HG03159 (cell line): ENCODE data around the gene PACRG.

ENCODE experiments used
- ATAC-seq: cut with Tn5 transposase; IDR thresholded peaks from one replicate; pipeline ENCODE4 v1.9.1; 2021; ENCODE audit warnings: mild to moderate bottlenecking, moderate library complexity; ENCODE audit not compliant: unreplicated experiment

The PACRG gene

DNA sequence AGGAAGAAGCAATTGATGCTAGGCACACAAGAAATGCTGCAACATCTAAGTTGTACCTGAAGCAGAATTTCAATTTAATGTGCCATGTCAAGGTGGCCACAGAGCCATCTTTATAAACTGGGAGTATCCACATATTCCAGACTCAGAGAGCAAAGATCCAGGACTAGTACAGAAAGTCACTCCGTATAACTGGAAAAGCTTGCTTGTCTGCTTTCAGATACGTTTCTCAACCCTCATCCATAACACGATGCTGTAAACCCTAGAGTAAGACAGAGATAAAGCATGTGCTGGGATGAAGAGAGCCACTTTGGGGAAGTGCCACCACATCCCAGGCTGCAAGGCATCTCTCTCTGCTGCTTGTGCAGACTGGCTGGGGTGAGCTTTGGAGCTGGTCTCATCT lies 134.7 kb downstream of the PACRG start:
- no peak for ATAC-seq

DNA sequence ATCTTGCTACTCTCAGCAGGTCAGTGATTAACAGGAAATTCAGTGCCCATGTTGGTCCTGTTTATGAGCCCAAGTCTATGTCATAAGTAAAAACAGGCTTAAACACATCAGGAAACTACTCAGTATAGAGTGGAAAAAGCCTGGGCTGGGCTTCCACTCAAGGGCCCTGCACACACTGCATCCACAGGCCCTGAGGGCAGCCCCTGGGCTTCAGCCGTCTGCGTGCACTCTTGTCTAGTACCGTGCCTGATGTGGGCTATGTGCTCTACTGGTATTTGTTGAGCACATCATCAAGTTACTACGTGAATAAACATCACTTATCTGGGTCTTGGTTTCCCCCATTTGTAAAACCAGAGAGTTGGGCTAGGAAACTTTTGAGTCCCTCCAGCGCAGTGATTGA lies 135.2 kb downstream of the PACRG start:
- ATAC-seq = no peak

DNA sequence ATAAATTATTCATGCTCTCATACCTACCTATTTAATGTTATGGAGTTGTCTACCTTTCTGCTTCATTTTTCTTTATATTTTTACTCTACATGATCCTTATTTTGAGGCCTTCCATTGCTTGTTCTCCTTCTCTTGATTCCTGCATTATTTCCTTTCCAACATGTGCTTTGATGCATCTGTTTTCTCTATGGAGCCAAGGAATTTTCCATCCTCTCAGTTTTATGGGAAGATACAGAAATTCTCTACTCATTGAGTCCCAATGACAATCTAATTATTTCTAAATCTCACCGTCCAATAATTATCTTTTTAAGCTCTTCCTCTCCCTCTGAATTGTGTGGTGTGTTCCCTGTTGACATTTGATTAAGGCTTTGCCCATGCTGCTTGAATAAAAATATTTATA lies 136.0 kb downstream of the PACRG start:
- ATAC-seq = no peak

- ATAC-seq = no peak
Measured at GRCh38 chr6:162864911-162865310, 137.1 kb downstream of the PACRG start.

- ATAC-seq = no peak
Measured at GRCh38 chr6:162866656-162867055, 138.9 kb downstream of the PACRG start.

- ATAC-seq = no peak
Measured at GRCh38 chr6:162868397-162868796, 140.6 kb downstream of the PACRG start.

GRCh38 chr6:162871966-162872365 lies 144.2 kb downstream of the PACRG start:
- no peak for ATAC-seq

DNA sequence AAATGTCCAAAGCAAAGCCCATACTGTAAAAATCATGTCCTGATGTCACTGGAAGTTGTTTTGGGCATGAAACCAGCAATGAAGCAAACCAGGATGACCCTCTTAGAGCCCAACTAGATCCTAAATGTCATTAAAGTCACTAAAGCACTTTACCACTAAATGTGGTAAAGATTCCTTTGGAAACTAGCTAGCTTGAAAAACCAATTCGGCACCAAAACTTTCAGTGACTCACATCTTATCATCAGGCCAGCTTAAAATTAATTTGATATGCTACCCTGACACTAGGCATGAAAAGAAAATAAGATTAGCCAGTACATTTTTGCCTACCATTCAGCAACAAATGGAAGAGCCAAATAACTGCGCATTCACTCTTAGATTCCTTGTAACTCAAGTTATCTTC lies 145.8 kb downstream of the PACRG start:
- ATAC-seq = no peak

DNA sequence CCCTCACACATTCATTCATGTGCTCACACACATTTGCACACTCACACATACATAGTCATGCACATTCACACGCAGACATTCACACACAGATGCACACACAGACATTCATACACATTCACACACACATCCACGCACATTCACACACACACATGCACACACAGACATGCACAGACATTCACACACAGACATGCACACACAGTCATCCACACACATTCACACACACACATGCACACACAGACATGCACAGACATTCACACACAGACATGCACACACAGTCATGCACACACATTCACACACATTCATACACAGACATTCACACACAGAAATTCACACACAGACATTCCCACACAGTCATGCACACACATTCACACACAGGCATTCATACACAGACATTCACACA lies 147.3 kb downstream of the PACRG start:
- ATAC-seq = no peak

DNA sequence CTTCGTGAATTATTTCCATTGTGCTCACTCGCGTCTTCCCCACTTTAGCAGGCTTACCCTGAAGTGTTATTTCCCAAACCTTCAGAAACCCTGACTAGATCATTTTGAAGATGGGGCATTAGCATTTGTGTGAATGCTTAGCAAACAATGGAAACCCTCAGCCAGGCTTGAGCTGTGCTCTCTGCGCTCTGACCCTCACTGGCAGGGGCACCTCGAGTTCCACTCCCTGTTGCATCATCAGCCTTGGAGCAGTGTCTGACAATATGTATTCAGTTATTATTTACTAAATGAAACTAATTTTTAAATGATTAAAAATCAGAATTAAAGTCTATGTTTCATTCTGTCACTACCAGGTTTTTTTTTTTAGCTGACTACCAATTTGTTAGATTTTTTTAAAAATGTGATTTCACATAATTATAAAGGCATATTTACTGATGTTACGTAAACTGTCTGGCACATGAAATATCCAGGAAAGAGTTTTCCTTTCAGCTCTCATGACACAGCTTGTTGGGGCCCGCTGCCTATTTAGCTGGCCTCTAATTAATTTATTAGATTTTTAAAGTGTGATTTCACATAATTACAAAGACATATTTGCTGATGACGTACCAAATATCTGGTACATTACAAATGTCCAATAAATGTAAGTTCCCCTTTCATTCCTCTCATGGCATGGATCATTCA lies 155.2 kb downstream of the PACRG start:
- ATAC-seq = no peak

GRCh38 chr6:162887981-162888689 lies 160.4 kb downstream of the PACRG start:
- ATAC-seq = no peak

GRCh38 chr6:162889303-162889702 lies 161.5 kb downstream of the PACRG start:
- no peak for ATAC-seq

- no peak for ATAC-seq
Measured at GRCh38 chr6:162898011-162898410, 170.2 kb downstream of the PACRG start.

DNA sequence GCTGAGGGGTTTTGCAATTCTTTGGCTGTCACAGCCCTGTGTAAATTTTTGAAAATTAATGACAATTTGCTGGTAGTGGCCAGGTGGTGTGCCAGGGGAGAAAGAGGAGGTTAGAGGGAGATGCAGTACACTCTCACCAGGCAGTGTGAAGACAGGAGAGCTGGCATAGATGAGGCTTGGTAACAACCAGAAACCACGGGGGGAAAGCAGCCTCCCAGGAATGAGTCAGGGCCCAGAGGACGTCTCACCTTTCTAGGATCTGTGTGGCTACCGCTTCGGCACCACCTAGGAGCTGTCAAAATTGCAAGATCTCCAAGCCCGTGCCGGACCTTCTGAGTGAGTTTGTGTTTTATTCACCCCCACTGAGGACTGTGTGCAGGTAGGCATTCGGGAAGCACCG lies 171.4 kb downstream of the PACRG start:
- no peak for ATAC-seq

DNA sequence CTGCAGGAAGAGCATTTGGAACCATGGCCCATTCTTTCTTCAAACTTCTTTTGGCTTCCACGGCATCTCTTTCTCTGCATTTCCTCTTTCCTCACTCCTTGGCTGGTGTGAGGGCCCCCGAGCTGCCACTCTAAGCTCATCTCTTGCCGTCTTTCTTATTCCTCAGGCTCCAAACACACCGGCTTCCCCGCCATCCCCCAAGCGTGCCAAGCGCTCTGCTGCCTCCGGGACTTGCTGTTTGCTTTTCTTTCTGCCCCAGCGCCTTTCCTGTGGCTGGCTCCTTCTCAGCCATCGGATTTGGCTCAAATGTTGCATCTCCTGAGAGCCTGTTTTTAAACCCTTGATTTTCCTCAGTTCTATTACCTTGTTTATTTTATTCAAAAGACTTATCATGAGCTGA lies 172.7 kb downstream of the PACRG start:
- no peak for ATAC-seq

- no peak for ATAC-seq
Measured at GRCh38 chr6:162904069-162904663, 176.4 kb downstream of the PACRG start.

GRCh38 chr6:162906479-162906878 lies 178.7 kb downstream of the PACRG start:
- no peak for ATAC-seq

GRCh38 chr6:162907876-162908481 lies 180.2 kb downstream of the PACRG start:
- ATAC-seq = no peak

DNA sequence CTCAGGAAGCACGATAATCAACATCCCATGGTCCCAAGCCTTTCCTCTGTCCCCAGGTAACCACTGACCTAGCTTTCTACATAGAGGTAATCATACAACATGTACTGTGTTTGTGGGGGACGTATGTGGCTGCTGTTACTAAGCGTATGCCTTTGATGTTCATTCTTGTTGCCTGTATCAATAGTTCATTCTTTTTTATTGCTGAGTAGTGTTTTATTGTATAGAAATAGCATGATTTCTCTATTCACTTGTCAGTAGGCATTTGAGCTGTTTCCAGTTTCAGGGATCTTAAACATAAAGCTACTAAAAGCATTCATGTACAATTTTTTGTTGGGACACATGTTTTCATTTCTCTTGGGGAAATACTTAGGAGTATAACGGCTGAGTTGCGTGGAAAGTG lies 185.4 kb downstream of the PACRG start:
- ATAC-seq = no peak

GRCh38 chr6:162917506-162917905 lies 189.7 kb downstream of the PACRG start:
- ATAC-seq = no peak

DNA sequence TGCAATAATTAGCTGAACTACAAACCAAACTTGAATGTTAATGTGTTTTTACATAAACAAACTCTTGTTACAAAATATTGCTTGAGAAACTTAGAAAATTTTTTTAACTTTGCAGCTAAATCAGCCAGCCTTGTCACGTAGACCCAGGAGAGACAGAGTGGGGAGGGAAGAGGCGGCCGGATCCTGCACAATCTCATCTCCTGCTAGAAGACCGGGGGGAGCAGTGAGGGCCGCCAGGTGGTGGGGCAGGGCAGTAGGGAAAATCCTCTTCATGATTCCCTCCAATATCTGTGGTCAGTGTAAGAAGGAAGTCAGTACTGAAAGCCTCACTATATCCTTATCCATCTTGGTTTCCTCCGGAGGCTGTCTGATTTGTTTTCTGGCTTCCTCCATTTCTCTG lies 193.3 kb downstream of the PACRG start:
- ATAC-seq = no peak

- no peak for ATAC-seq
Measured at GRCh38 chr6:162921510-162922040, 193.8 kb downstream of the PACRG start.
